ENCODE results near the gene MYO3B. TPM values are rescaled to one million over a fixed set of nuclear protein-coding genes. Genes with fewer than 3 reads are reported as not detected.

MYO3B gene
- total and polyA plus RNA-seq, 2 donors from 2014 or later, result 3.5 to 6.4 TPM

GRCh38 chr2:170369894-170370293, 191.9 kb downstream of the MYO3B start:
- Histone ChIP-seq H3K27ac (ENCODE audit: low read depth in 2 of 2, low read length in 2 of 2) (no peak overlapping the region), H3K9ac (ENCODE audit: low read length in 3 of 3) (no peak overlapping the region), H3K27me3 (ENCODE audit: control insufficient read depth, insufficient read depth, low read length) (no peaks in the 10 kb centered on the region), H3K36me3 (ENCODE audit: control insufficient read depth in 2 of 3, insufficient read depth in 3 of 3, low read length in 3 of 3) (no peaks in the 10 kb centered on the region), H3K4me1 (ENCODE audit: control insufficient read depth in 2 of 3, insufficient read depth in 2 of 3, low read depth in 1 of 3, low read length in 3 of 3) (no peaks in the 10 kb centered on the region), H3K9me3 (ENCODE audit: control insufficient read depth in 2 of 3, insufficient read depth in 1 of 3, low read length in 3 of 3) (no peaks in the 10 kb centered on the region), H3K4me3 (ENCODE audit: low read length in 3 of 3) (no peak overlapping the region)
- FAIRE-seq, result peak; percentile 65
- TF ChIP-seq, protein P1, sequence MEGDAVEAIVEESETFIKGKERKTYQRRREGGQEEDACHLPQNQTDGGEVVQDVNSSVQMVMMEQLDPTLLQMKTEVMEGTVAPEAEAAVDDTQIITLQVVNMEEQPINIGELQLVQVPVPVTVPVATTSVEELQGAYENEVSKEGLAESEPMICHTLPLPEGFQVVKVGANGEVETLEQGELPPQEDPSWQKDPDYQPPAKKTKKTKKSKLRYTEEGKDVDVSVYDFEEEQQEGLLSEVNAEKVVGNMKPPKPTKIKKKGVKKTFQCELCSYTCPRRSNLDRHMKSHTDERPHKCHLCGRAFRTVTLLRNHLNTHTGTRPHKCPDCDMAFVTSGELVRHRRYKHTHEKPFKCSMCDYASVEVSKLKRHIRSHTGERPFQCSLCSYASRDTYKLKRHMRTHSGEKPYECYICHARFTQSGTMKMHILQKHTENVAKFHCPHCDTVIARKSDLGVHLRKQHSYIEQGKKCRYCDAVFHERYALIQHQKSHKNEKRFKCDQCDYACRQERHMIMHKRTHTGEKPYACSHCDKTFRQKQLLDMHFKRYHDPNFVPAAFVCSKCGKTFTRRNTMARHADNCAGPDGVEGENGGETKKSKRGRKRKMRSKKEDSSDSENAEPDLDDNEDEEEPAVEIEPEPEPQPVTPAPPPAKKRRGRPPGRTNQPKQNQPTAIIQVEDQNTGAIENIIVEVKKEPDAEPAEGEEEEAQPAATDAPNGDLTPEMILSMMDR (IDR thresholded peaks at IDR 0.05; ENCODE audit: borderline replicate concordance, extremely low read depth, insufficient read depth), result no peak
- peak in 2 of 5 donors; percentile 59 to 63 for DNase-seq
- intact Hi-C loops (cut with DNase I), result no loop called here

DNA sequence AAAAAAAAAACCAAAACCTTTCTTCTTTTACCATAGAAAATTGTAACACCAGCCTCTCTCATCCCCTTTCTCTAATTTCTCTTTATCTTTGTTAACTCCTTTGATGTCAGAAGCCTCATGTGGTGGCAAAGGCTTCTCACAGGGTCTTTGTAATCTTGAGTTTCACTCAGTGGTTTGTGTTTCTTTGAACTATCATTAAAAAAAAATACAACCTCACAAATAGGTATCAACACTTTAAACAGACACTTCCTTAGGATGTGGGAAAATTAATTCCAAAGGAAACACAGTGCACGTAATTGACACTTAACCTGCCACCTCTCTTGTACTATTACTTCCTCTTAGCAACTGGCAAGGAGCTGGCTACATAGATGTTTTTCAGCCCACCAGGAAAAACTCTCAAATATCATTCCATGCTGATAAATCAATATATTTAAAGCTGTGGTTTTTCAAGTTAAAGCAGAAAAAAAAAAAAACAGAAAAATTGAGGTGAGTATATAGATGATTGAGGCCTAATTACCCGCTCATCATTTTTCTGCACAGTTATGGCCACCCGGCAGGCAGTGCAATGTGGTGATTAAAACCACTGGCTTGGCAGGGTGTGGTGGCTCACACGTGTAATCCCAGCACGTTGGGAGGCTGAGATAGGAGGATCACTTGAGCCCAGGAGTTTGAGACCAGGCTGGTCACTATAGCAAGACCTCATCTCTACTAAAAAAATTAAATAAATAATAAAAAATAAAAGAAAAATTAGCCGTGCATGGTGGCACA, 193.5 kb downstream of the MYO3B start:
- Histone ChIP-seq H3K4me1 (ENCODE audit: control insufficient read depth in 2 of 3, insufficient read depth in 2 of 3, low read depth in 1 of 3, low read length in 3 of 3) (peaks cover 0 to 2% (median 0%) of the 10 kb centered on the region in 3 donors), H3K4me3 (ENCODE audit: low read length in 3 of 3) (no peak overlapping the region), H3K9me3 (ENCODE audit: control insufficient read depth in 2 of 3, insufficient read depth in 1 of 3, low read length in 3 of 3) (no peaks in the 10 kb centered on the region), H3K27me3 (ENCODE audit: control insufficient read depth, insufficient read depth, low read length) (no peaks in the 10 kb centered on the region), H3K9ac (ENCODE audit: low read length in 3 of 3) (no peak overlapping the region), H3K27ac (ENCODE audit: low read depth in 2 of 2, low read length in 2 of 2) (no peak overlapping the region), H3K36me3 (ENCODE audit: control insufficient read depth in 2 of 3, insufficient read depth in 3 of 3, low read length in 3 of 3) (no peaks in the 10 kb centered on the region)
- intact Hi-C loops (cut with DNase I), result no loop called here
- TF ChIP-seq, protein P1 (IDR thresholded peaks at IDR 0.05; ENCODE audit: borderline replicate concordance, extremely low read depth, insufficient read depth), result no peak
- no peak for FAIRE-seq
- DNase-seq, result peak in 2 of 5 donors; percentile 26 to 45

DNA sequence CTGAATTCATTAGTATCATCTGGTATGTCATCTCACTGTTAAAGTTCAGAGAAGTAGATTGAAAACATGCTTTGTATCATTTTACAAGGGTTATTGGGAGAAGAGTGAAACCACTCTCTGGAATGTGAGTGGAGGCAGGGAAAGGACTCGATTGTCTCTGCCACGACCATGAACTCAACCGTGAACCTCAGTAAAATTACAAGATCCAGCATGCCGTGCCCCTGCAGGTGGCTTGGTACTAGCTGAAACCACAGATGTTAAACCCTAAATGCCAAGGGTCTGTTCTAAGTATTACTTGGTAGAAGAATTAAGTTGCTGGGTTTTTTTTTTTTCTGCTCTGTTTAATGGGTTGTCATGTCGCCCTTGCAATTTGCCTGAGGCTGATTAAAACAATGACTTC, 197.2 kb downstream of the MYO3B start:
- FAIRE-seq, result no peak
- Histone ChIP-seq H3K36me3 (ENCODE audit: control insufficient read depth in 2 of 3, insufficient read depth in 3 of 3, low read length in 3 of 3) (no peaks in the 10 kb centered on the region), H3K27ac (ENCODE audit: low read depth in 2 of 2, low read length in 2 of 2) (peak overlapping the region in 1 of 2 donors; percentile 51), H3K4me1 (ENCODE audit: control insufficient read depth in 2 of 3, insufficient read depth in 2 of 3, low read depth in 1 of 3, low read length in 3 of 3) (peaks cover 0 to 4% (median 3%) of the 10 kb centered on the region in 3 donors), H3K4me3 (ENCODE audit: low read length in 3 of 3) (no peak overlapping the region), H3K9me3 (ENCODE audit: control insufficient read depth in 2 of 3, insufficient read depth in 1 of 3, low read length in 3 of 3) (no peaks in the 10 kb centered on the region), H3K9ac (ENCODE audit: low read length in 3 of 3) (no peak overlapping the region), H3K27me3 (ENCODE audit: control insufficient read depth, insufficient read depth, low read length) (no peaks in the 10 kb centered on the region)
- DNase-seq, result peak in 1 of 5 donors; percentile 20
- intact Hi-C loops (cut with DNase I), result no loop called here
- TF ChIP-seq, protein P1 (IDR thresholded peaks at IDR 0.05; ENCODE audit: borderline replicate concordance, extremely low read depth, insufficient read depth), result no peak
